Activated T-cell treated with anti-CD3 and anti-CD28 coated beads, Interleukin-2, amount 50 U/mL, for 72 hours (primary cell): ENCODE measurements around the gene PATE1. TPM values are rescaled to one million over a fixed set of nuclear protein-coding genes. Genes with fewer than 3 reads are reported as not detected.
"Not testable (repeated sequence)": the region's sequence is repeated elsewhere in the genome, so short reads cannot be mapped to it uniquely, and the experiment has no call there.

ENCODE experiments used
- ATAC-seq, 2 donors: fragments of 150-1000 bp; cut with Tn5 transposase; replicated peaks in 1 of 2; 2 replicates each; pipeline ENCODE4 v1.10.0; 2021; ENCODE audit warnings: moderate library complexity in 2 of 2, mild to moderate bottlenecking in 1 of 2
- DNase-seq, 2 donors: peaks; one replicate each; pipeline ENCODE4 v3.0.0; 2021 to 2022; ENCODE audit warnings: mixed read lengths in 1 of 2
- H3K27ac Mint-ChIP-seq: one replicate; pipeline ENCODE4 v1.8.0; 2022; ENCODE audit warnings: mild to moderate bottlenecking, moderate library complexity, mixed read lengths
- H3K27me3 Mint-ChIP-seq: one replicate; pipeline ENCODE4 v1.8.0; 2022; ENCODE audit warnings: low read depth, mixed read lengths
- H3K36me3 Mint-ChIP-seq, 2 donors: one replicate each; pipeline ENCODE4 v1.8.0; 2022; ENCODE audit warnings: mixed read lengths in 2 of 2, mild to moderate bottlenecking in 1 of 2; ENCODE audit not compliant: insufficient read depth in 2 of 2
- H3K4me1 Mint-ChIP-seq: one replicate; pipeline ENCODE4 v1.8.0; 2022; ENCODE audit warnings: low read depth, mixed read lengths
- H3K4me3 Mint-ChIP-seq, 2 donors: one replicate each; pipeline ENCODE4 v1.8.0; 2022; ENCODE audit warnings: mild to moderate bottlenecking in 2 of 2, mixed read lengths in 2 of 2, moderate library complexity in 2 of 2
- H3K9me3 Mint-ChIP-seq, 2 donors: one replicate each; pipeline ENCODE4 v1.8.0; 2022; ENCODE audit warnings: mixed read lengths in 2 of 2
- total RNA-seq, 2 donors: library from RNA; stranded (reverse); gene quantifications; one replicate each; pipeline ENCODE4 v1.2.3, GENCODE V29; 2022

The PATE1 gene, protein sequence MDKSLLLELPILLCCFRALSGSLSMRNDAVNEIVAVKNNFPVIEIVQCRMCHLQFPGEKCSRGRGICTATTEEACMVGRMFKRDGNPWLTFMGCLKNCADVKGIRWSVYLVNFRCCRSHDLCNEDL
- total RNA-seq = not detected

DNA sequence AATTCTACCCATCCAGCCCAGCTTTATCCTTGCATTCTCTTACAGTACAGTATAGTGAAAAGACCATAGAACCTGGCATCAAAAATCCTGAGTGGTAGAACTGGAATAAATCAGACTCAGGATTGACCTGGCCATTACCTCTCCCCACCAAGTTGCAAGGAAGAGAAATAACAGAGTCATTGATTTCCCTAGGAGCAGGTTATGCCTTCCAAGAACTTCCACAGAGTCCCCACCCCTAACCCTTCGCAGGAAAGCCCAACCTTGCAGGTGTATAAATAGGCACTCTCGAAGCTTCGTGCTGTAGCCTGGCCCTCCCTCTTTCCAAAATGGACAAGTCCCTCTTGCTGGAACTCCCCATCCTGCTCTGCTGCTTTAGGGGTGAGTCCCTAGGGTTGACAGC, at the start of gene PATE1:
PATE1 (plus strand) TSS at position 301 of the 400 bp plus-strand sequence; CDS start at position 327, 26 bp downstream.
- Mint-ChIP-seq H3K4me3 (no peak within 1 kb of the TSS), H3K27me3 (peaks cover 6% of the 10 kb centered on the region), H3K36me3 (no peaks in the 10 kb centered on the region), H3K9me3 (no peaks in the 10 kb centered on the region), H3K4me1 (no peaks in the 10 kb centered on the region), H3K27ac (no peak within 1 kb of the TSS)
- no peak for ATAC-seq
- no peak for DNase-seq

DNA sequence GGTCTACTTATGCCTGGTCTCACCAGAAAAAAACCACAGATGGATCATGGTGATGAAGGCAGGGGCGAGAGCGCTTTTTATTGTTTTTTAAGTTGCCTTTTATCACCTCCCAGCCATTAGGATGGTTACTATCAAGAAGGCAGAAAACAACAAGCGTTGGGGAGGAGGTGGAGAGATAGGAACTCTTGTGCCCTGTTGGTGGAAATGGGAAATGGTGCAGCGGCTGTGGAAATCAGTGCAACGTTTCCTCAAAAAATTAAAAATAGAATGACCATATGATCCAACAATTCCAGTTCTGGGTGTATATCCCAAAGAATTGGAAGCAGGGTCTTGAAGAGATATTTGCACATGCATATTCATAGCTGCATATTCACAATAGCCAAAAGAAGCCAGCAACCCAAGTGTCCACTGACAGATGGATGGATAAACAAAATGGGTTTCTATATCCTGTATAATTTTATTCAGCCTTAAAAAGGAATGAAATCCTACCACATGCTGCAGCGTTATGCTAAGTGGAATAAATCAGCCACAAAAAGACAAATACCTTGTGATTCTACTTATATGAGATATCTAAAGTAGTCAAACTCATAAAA, 45.0 kb upstream of the PATE1 start:
- Mint-ChIP-seq H3K27ac (no peak overlapping the region), H3K27me3 (peaks cover 9% of the 10 kb centered on the region), H3K4me3 (no peak overlapping the region), H3K36me3 (no peaks in the 10 kb centered on the region), H3K9me3 (no peaks in the 10 kb centered on the region), H3K4me1 (no peaks in the 10 kb centered on the region)
- ATAC-seq (no peak), DNase-seq (no peak)

DNA sequence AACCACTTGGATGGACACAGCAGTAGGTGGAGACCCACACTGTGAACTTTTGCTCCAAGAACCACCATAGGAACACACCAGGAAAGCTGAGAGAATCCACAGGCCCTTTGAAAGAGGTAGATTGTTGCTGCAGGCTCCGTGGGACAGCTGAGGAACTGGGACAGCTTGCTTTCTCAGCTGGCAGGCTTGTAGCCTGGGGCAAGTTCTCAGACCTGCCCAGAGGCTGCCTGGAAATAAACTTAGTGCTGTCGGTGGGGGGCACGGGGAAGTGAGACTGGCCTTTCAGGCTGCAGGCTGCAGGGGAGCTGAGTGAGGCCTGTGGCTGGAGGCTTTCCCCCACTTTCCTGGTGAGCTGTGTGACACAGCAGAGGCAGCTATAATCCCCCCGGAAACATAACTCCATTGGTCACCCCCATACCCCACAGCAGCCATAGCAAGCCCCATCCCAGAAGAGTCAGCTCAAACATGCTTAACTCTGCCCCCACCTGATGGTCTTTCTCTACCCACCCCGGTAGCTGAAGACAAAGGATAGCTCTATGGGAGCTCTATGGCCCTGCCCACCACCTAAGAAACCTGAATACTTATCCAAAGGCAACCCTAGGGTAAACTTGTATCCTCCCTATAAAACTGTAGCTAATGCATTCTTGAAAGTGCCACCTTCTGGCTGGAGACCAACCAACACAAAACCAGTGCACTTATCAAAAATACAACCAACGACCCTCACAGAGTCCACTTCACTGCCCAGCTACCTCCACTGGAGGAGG, 44.0 kb upstream of the PATE1 start:
- ATAC-seq (no peak), DNase-seq (no peak)
- Mint-ChIP-seq H3K4me1 (no peaks in the 10 kb centered on the region), H3K27ac (no peak overlapping the region), H3K9me3 (no peaks in the 10 kb centered on the region), H3K36me3 (no peaks in the 10 kb centered on the region), H3K4me3 (no peak overlapping the region), H3K27me3 (peaks cover 12% of the 10 kb centered on the region)

DNA sequence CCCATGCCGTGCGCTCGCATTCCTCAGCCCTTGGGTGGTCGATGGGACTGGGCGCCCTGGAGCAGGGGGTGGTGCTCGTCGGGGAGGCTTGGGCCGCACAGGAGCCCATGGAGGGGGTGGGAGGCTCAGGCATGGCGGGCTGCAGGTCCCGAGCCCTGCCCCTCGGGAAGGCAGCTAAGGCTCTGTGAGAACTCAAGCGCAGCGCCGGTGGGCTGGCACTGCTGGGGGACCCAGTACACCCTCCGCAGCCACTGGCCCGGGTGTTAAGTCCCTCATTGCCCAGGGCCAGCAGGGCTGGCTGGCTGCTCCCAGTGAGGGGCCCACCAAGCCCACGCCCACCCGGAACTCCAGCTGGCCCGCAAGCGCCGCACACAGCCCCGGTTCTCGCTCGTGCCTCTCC, 41.4 kb upstream of the PATE1 start:
- not testable (repeated sequence) for H3K27ac Mint-ChIP-seq, H3K9me3 Mint-ChIP-seq, H3K4me3 Mint-ChIP-seq, H3K4me1 Mint-ChIP-seq, H3K36me3 Mint-ChIP-seq, DNase-seq, ATAC-seq
- peaks cover 26% of the 10 kb centered on the region for H3K27me3 Mint-ChIP-seq

DNA sequence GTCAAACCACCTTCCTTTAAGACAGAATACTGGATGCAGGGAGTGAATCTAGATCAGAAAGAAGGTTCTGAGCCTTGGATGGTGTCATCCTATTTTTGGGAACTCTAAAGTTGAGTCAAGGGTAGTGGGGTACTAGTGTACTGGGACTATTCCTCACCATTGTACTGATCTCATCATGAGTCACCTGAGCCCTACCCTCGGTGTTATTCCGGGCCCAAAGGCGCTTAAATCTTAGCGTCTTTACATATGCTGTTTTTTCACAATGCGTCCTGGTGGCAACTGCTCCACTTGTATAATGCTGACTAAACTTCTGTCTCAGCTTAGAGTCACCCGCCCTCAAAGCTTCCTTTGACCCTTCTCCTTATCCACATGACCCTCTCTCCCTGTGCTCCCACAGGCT, 25.3 kb upstream of the PATE1 start:
- Mint-ChIP-seq H3K36me3 (no peaks in the 10 kb centered on the region), H3K27ac (no peak overlapping the region), H3K4me1 (no peaks in the 10 kb centered on the region), H3K9me3 (peaks cover 0 to 3% of the 10 kb centered on the region in 2 donors), H3K4me3 (no peak overlapping the region), H3K27me3 (peaks cover 27% of the 10 kb centered on the region)
- ATAC-seq (no peak), DNase-seq (no peak)

DNA sequence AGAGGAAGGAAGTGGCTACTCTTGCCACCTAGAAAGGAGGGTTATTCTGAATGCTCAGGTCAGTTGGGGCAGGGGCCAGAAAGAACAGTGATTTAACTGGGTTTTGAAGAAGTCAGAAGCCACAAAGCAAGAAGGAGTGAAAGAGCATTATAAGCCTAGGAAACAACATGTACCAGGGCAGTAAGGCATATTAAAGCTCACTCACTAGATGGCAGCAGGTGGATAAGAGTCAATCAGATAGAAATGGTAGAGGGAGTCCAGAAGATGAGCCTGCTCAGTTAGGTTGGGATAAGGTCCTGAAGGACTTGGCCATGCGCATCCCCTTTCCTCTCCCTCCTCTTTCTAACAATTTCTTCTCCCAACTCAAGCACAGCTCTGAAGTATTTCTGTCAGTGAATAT, 22.0 kb upstream of the PATE1 start:
- Mint-ChIP-seq H3K27me3 (peaks cover 34% of the 10 kb centered on the region), H3K36me3 (no peaks in the 10 kb centered on the region), H3K4me1 (no peaks in the 10 kb centered on the region), H3K9me3 (no peaks in the 10 kb centered on the region), H3K4me3 (no peak overlapping the region), H3K27ac (no peak overlapping the region)
- ATAC-seq = no peak
- no peak for DNase-seq

DNA sequence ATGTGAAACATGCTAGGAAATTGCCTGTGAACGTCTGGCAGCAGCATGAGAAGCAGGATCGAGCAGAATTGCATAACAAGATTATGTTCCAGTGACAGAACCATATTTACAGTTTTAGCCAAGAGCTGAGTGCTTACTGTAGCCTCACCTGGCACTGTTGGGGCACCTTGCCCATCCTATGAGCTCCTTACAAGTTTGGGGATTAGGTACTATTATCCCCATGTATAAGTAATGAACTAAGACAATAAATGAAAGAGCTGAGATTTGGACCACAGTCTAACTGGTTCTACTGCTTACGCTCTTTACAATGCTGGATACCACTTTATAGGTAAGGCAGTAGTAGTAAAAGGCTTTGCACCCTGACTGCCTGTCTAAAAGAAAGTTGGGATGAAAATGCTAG, 17.1 kb upstream of the PATE1 start:
- no peak for ATAC-seq
- no peaks in the 10 kb centered on the region for H3K9me3 Mint-ChIP-seq

DNA sequence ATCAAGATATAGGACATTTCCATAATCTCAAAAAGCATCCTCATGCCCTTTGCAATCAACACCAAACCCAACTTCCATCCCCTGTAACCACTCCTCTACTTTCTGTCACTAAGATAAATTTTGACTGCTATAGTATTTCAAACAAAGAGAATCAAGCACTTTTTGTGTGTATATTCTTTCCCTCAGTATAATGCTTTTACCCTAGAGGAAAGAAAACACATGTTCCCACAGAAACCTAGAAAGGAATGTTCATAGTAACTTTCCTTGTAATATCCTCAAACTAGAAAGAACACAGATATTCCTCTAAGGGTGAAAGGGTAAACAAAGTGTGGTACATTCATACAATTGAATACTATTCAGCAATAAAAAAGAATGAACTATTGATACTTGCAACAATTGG, 5.5 kb upstream of the PATE1 start:
- Mint-ChIP-seq H3K4me3 (no peak overlapping the region), H3K9me3 (peaks cover 0 to 4% of the 10 kb centered on the region in 2 donors), H3K27ac (no peak overlapping the region), H3K36me3 (no peaks in the 10 kb centered on the region), H3K4me1 (no peaks in the 10 kb centered on the region), H3K27me3 (peaks cover 10% of the 10 kb centered on the region)
- ATAC-seq (no peak), DNase-seq (no peak)

More for the DNA sequence above, 17.1 kb upstream of the PATE1 start:
- Mint-ChIP-seq H3K27me3 (peaks cover 27% of the 10 kb centered on the region), H3K4me3 (no peak overlapping the region), H3K36me3 (no peaks in the 10 kb centered on the region), H3K4me1 (no peaks in the 10 kb centered on the region), H3K27ac (no peak overlapping the region)
- DNase-seq = no peak

DNA sequence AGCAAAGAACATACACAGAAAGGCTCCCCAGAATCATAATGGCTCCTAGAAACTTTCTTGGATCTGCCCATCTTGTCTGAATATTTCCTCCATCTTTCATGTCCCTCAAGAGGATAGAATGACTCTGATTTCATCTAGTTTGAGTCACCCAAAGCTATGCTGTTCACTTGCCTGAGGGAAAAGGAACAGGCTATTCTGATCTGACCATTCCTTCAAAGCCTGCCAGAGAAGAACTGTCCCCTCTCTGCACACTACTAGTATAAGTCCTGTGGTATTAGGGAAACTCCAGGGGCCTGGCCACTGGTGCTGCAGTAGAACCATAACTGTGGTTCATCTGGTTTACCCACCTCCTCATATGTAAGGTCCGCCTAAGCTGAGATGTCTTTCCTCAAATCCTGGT, 2.4 kb upstream of the PATE1 start:
- no peaks in the 10 kb centered on the region for H3K27me3 Mint-ChIP-seq
- H3K36me3 Mint-ChIP-seq = no peaks in the 10 kb centered on the region
- DNase-seq = no peak
- no peak for ATAC-seq
- H3K4me1 Mint-ChIP-seq = no peaks in the 10 kb centered on the region
- H3K4me3 Mint-ChIP-seq = no peak overlapping the region
- no peak overlapping the region for H3K27ac Mint-ChIP-seq
- H3K9me3 Mint-ChIP-seq = no peaks in the 10 kb centered on the region

DNA sequence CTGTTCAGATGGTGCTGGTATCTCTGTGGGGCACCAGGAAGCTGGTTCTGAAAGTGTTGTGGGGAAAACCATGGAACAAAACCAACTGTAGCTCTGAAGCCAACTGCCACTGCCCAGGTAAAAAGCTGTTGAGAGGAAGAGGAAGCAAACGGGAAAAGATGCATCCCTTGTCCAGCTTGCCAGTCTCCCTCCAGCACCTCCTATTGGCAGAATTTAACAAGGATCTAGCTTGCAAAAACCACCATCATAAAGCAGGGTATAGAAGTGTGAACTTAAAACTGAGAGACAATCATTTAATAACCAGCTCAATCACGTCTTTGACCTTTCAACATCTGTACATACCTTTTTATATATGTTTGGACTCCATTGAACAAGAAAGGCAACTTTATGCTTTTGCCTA, 4.5 kb downstream of the PATE1 start:
- Mint-ChIP-seq H3K27ac (no peak overlapping the region), H3K27me3 (peaks cover 12% of the 10 kb centered on the region), H3K9me3 (no peaks in the 10 kb centered on the region), H3K36me3 (no peaks in the 10 kb centered on the region), H3K4me3 (no peak overlapping the region), H3K4me1 (no peaks in the 10 kb centered on the region)
- ATAC-seq (no peak), DNase-seq (no peak)

DNA sequence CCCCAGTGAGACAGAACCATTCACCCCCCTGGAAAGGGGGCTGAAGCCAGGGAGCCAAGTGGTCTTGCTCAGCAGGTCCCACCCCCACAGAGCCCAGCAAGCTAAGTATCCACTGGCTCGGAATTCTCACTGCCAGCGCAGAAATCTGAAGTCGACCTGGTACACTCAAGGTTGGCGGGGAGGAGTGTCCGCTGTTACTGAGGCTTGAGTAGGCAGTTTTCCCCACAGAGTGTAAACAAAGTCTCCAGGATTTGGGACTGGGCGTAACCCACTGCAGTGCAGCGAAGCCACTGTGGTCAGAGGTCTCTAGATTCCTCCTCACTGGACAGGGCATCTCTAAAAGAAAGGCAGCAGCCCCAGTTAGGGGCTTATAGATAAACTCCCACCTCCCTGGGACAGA, 10.0 kb downstream of the PATE1 start:
- Mint-ChIP-seq H3K9me3 (peaks cover 6 to 7% of the 10 kb centered on the region in 2 donors), H3K27me3 (peaks cover 22% of the 10 kb centered on the region), H3K27ac (no peak overlapping the region), H3K4me1 (no peaks in the 10 kb centered on the region), H3K4me3 (no peak overlapping the region), H3K36me3 (no peaks in the 10 kb centered on the region)
- no peak for DNase-seq
- no peak for ATAC-seq

DNA sequence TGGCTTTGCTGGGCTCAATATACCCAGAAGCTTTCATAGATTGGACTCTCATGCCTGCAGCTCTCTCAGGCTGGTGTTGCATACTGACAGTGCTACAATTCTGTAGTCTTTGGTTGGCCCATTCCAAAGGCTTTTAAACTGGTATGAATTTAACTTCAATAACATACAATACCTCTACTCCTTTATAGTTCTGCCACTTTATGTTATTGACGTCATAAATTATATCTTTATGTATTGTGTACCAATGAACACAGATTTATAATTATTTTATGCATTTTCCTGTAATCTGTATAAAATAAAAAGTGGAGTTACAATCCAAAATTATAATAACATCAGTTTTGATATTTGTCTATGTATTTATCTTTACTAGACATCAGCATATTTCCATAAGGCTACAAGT, 16.4 kb downstream of the PATE1 start:
- Mint-ChIP-seq H3K9me3 (peaks cover 5 to 6% of the 10 kb centered on the region in 2 donors), H3K4me3 (no peak overlapping the region), H3K27ac (no peak overlapping the region), H3K36me3 (no peaks in the 10 kb centered on the region), H3K27me3 (peaks cover 27% of the 10 kb centered on the region), H3K4me1 (no peaks in the 10 kb centered on the region)
- ATAC-seq (no peak), DNase-seq (no peak)

DNA sequence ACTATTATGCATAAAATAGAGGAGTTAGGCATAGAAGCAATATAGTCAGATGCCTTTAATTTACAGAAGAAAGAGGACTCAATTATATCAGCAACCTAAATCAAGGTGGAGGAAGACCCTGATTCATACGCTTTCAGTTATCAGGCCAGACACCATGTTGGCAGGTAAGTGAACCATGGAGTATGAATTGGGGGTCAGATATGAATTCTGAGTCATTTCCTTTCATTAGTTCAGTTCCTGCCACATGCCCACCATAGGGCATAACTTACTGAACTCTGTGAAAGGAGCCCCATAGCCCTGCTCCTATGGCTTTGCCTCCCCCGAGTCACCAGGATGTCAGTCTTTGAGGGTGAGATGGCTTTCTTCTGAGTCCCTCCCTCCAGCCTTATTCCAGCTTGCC, 17.4 kb downstream of the PATE1 start:
- ATAC-seq (no peak), DNase-seq (no peak)
- H3K4me3 Mint-ChIP-seq = no peak overlapping the region
- H3K27ac Mint-ChIP-seq = no peak overlapping the region
- H3K4me1 Mint-ChIP-seq = no peaks in the 10 kb centered on the region
- no peaks in the 10 kb centered on the region for H3K36me3 Mint-ChIP-seq
- H3K9me3 Mint-ChIP-seq = peaks cover 3 to 4% of the 10 kb centered on the region in 2 donors
- peaks cover 35% of the 10 kb centered on the region for H3K27me3 Mint-ChIP-seq

DNA sequence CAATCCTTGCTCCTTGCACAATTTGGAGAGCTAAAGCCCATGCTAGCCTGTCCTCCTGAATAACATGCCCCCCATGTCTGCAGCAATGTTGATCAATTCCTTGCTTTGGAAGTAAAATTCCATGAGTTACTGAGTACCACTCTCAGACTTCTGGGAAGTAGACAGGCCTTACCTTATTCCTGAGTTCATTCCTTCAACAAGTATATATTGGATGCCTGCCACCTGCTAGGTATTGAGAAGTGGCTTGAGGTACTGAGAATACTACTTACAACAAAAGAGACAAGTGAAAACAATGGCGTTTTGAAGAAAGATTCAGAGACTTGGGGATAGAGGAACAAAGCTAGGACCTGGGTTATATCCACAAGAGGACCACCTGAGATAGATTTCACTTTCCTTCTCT, 20.2 kb downstream of the PATE1 start:
- ATAC-seq (no peak), DNase-seq (no peak)
- Mint-ChIP-seq H3K9me3 (no peaks in the 10 kb centered on the region), H3K27ac (no peak overlapping the region), H3K36me3 (no peaks in the 10 kb centered on the region), H3K4me1 (no peaks in the 10 kb centered on the region), H3K27me3 (peaks cover 24% of the 10 kb centered on the region), H3K4me3 (no peak overlapping the region)
